Omental fat pad (tissue), 4 donors: ENCODE measurements around the gene TUT1. TPM values are rescaled to one million over a fixed set of nuclear protein-coding genes. Genes with fewer than 3 reads are reported as not detected.
A peak's percentile ranks its signal among the peaks of the same experiment; 100 is the strongest.

ENCODE experiments used
- ATAC-seq: fragments of 150-250 bp; one replicate; pipeline ENCODE4 v1.9.1; 2016; ENCODE audit warnings: mild to moderate bottlenecking, moderate library complexity; ENCODE audit not compliant: low FRiP score
- DNase-seq: peaks from one replicate; pipeline ENCODE4 v3.0.0-alpha.2; 2019; ENCODE audit warnings: low spot score
- total RNA-seq, 4 donors: library from RNA; depleted of rRNA; stranded (reverse); fragments of >200 nt; gene quantifications; one replicate each; pipeline ENCODE4 v1.1.0, GENCODE V29; 2016
- TF ChIP-seq, protein P1 (sequence below), 3 donors: fragments of 450-650 bp; IDR thresholded peaks; one replicate each; pipeline ENCODE4 v1.5.1; 2016 to 2017; ENCODE audit warnings: antibody characterized with exemption in 3 of 3, mild to moderate bottlenecking in 3 of 3, moderate library complexity in 2 of 3

Gene TUT1
- total RNA-seq, 4 donors from 2014 or later = 7.9 to 11.0 (median 10.5) TPM

DNA sequence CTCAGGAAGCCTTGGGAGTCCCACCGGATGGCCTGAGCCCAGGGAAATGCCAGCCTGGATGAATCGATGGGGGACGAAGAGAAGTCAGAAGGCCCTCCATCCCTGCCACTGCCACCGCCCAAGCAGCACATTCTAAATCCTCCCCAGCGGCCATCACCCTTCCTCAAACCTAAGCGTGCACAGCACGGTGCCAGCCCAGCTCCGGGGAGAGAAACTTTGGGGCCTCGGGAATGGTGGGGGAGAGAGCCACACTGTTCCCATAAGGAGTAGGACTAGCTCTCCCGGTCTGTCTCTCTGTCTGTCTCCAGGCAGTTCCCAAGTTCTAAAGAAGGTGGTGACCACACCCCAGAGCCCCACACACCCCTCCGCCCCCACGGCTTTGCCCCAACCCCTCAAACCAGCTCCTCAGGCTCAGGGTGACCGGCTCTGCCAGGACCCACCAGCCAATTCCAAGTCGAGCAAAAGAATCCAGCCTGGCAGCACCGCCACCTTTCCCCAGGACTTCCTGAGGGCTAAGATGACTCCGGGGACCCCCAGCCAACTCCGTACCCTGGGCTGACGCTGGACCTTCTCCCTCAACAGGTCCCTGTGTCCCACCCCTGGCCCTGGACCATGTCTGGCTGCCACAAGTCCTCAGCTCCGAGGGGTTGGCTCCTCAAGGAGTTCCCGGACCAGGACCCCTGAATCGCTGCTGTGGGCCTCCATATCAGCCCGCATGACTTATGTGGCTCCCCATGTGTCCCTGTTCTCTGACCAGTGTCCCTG, 47.5 kb downstream of the TUT1 start:
- TF ChIP-seq, protein P1, sequence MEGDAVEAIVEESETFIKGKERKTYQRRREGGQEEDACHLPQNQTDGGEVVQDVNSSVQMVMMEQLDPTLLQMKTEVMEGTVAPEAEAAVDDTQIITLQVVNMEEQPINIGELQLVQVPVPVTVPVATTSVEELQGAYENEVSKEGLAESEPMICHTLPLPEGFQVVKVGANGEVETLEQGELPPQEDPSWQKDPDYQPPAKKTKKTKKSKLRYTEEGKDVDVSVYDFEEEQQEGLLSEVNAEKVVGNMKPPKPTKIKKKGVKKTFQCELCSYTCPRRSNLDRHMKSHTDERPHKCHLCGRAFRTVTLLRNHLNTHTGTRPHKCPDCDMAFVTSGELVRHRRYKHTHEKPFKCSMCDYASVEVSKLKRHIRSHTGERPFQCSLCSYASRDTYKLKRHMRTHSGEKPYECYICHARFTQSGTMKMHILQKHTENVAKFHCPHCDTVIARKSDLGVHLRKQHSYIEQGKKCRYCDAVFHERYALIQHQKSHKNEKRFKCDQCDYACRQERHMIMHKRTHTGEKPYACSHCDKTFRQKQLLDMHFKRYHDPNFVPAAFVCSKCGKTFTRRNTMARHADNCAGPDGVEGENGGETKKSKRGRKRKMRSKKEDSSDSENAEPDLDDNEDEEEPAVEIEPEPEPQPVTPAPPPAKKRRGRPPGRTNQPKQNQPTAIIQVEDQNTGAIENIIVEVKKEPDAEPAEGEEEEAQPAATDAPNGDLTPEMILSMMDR (IDR thresholded peaks at IDR 0.05) = no peak
- no peak for ATAC-seq
- no peak for DNase-seq

DNA sequence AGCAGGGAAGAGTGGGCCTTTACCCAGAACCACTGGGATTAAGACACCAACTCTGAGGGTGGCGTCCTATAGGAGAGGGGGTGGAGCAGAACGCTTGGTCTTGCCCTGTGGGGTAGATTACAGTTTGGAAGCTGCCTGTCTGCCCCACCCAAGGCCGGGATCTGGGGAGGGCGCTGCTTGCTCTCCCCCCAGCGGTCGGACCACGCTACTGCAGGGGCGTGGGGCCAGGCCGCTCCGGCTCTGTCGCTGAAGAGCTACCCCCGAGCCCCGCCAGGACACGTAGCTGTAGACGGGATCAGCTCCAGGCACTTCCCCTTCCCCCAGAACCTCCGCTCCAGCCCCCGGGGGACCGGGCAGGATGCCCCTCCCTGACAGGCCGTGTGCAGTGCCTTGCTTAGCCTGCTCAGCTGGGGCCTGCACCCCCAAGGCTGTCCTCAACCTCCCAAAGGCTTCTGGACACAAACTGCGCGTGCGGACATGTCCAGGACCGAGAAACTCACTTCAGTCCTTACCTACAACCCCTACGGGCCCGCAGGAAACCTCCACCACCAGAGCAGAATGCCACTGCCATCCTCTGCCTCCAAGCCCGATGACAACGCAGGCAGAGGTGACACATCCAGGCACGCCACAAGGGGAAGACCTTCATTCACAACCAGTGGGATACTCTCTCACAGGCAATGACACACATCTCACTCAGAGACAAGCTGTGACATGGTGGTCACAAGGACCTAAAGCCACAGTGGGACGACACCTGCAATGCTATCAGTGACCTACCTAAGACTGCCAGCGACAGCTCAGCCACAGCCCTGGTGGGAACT, 48.4 kb downstream of the TUT1 start:
- TF ChIP-seq, protein P1 (IDR thresholded peaks at IDR 0.05) = peak in 2 of 3 donors; percentile 96 to 100
- DNase-seq (no peak), ATAC-seq (peak; percentile 5)

GRCh38 chr11:62542111-62542745, 49.1 kb downstream of the TUT1 start:
- TF ChIP-seq, protein P1 (IDR thresholded peaks at IDR 0.05) = no peak
- DNase-seq (no peak), ATAC-seq (no peak)

- ATAC-seq (no peak), DNase-seq (no peak)
Observed at GRCh38 chr11:62540804-62541701, 50.3 kb downstream of the TUT1 start.

DNA sequence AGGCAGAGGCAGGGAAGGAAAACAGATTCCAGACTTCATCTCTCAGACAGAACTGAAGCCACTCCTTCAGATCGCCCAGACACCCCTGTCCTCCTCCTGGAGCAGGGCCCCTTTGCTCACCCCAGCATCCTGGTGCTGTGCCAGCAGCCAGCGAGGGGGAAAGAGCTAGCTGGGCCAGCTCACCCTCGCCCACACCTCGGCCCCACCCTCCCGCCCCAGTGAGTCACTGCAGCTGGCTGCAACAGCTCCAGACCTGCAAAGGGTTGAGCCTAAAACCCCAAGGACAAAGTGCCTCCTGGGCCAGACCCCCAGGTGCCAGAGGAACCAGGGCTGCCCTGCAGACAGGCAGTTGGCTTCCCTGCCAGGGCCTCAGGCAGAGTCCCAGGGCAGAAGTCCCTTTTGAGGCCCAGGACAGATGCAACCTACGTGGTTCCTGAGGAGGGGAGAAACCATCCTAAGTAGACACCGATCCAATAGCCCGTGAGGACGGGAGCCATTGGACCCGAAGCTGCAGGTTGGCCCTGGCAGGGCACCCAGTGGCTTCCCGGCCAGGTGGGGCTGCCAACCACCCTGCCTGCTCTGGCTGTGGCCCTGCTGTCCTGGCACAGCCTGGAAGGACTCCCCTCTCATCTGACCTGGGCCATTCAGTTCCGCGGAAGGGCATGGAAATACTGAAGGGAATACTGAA, 51.9 kb downstream of the TUT1 start:
- DNase-seq (peak; percentile 77), ATAC-seq (peak; percentile 64)
- TF ChIP-seq, protein P1 (IDR thresholded peaks at IDR 0.05) = no peak

More at GRCh38 chr11:62540804-62541701, 50.3 kb downstream of the TUT1 start:
- TF ChIP-seq, protein P1 (IDR thresholded peaks at IDR 0.05) = no peak
